RWPE1 (cell line): ENCODE data around the gene CDC26.

Experiments used
- CTCF ChIA-PET: fragments of 350-600 bp; sonication (Branson Sonifier 250); formaldehyde crosslinking; extraction: SDS; loops from one replicate; lab custom pipeline; 2021; lab: Yijun Ruan, JAX
- POLR2A ChIA-PET: fragments of 400-600 bp; formaldehyde crosslinking; extraction: SDS; loops from one replicate; lab custom pipeline; 2020; ENCODE audit warnings: antibody characterized with exemption; ENCODE audit not compliant: low non-redundant PET; lab: Yijun Ruan, JAX
- DNase-seq: peaks from one replicate; pipeline ENCODE4 v3.0.0; 2012; ENCODE audit warnings: low spot score
- H3K27ac ChIP-seq: fragments of 450-650 bp; 2 replicates; pipeline ENCODE4 v1.5.1; 2017
- CTCF ChIP-seq: fragments of 450-650 bp; conservative IDR thresholded peaks from 2 replicates; pipeline ENCODE4 v1.5.1; 2017; ENCODE audit warnings: low read depth, mild to moderate bottlenecking

CDC26 gene

GRCh38 chr9:113315231-113315630 is 39.9 kb upstream of the CDC26 start:
- ChIA-PET CTCF (interaction anchor here (0.8 kb wide), 1 partner anchor 55 kb away, joined by 3 read pairs; no protein-coding TSS in a partner anchor), POLR2A (no interaction called here)
- H3K27ac ChIP-seq, result no peak overlapping the region
- no peak for TF ChIP-seq CTCF
- DNase-seq, result no peak

GRCh38 chr9:113313261-113313660 is 37.9 kb upstream of the CDC26 start:
- no peak for TF ChIP-seq CTCF
- CTCF ChIA-PET, result no interaction called here
- DNase-seq, result no peak
- H3K27ac ChIP-seq, result no peak overlapping the region
- POLR2A ChIA-PET, result no interaction called here

- CTCF ChIA-PET, result interaction anchor here (0.5 to 0.6 kb wide), 3 partner anchors 15 to 1890 kb away, joined by 3 to 5 read pairs (median 3); no protein-coding TSS in a partner anchor
- no peak for DNase-seq
- no peak for TF ChIP-seq CTCF
- no peak overlapping the region for H3K27ac ChIP-seq
- POLR2A ChIA-PET, result no interaction called here
Observed at GRCh38 chr9:113311961-113312360, 36.6 kb upstream of the CDC26 start.

GRCh38 chr9:113310538-113310937 is 35.2 kb upstream of the CDC26 start:
- CTCF ChIA-PET, result interaction anchor here (0.7 to 1.0 kb wide), 2 partner anchors 91 to 717 kb away, joined by 3 to 5 read pairs; no protein-coding TSS in a partner anchor
- POLR2A ChIA-PET, result no interaction called here
- TF ChIP-seq CTCF, result no peak
- H3K27ac ChIP-seq, result no peak overlapping the region
- DNase-seq, result no peak

GRCh38 chr9:113309204-113309813 is 33.9 kb upstream of the CDC26 start:
- DNase-seq, result peak; percentile 68
- peak; percentile 95 for TF ChIP-seq CTCF
- no peak overlapping the region for H3K27ac ChIP-seq
- POLR2A ChIA-PET, result interaction anchor here (0.6 kb wide), 1 partner anchor 62 kb away, joined by 4 read pairs; no protein-coding TSS in a partner anchor
- CTCF ChIA-PET, result interaction anchor here (0.6 to 1.1 kb wide), 4 partner anchors 9 to 447 kb away, joined by 3 to 6 read pairs (median 3); no protein-coding TSS in a partner anchor

- no peak overlapping the region for H3K27ac ChIP-seq
- no peak for TF ChIP-seq CTCF
- DNase-seq, result no peak
- CTCF ChIA-PET, result interaction anchor here (0.6 to 1.1 kb wide), 4 partner anchors 10 to 348 kb away, joined by 3 to 4 read pairs (median 4); no protein-coding TSS in a partner anchor
- POLR2A ChIA-PET, result no interaction called here
Observed at GRCh38 chr9:113307396-113307975, 32.1 kb upstream of the CDC26 start.
